Fibroblast of the aortic adventitia (primary cell): ENCODE data around the gene PRR23B. TPM values are rescaled to one million over a fixed set of nuclear protein-coding genes. Genes with fewer than 3 reads are reported as not detected.

Source experiments
- DNase-seq: peaks from one replicate; pipeline ENCODE4 v3.0.0-alpha.2; 2010; ENCODE audit warnings: low read depth
- H3K4me3 ChIP-seq: 2 replicates; pipeline ENCODE4 v1.5.1; 2011; ENCODE audit warnings: low read depth, mild to moderate bottlenecking, control low read depth, low read length, moderate library complexity
- CTCF ChIP-seq: IDR thresholded peaks from 2 replicates; pipeline ENCODE4 v1.5.1; 2011; ENCODE audit warnings: mild to moderate bottlenecking, low read length, control low read depth, inconsistent platforms; ENCODE audit not compliant: insufficient read depth
- total RNA-seq: library from RNA; depleted of rRNA; stranded (reverse); fragments of >200 nt; gene quantifications from 2 replicates; pipeline ENCODE4 v1.2.3, GENCODE V29; 2012; ENCODE audit warnings: low replicate concordance

PRR23B gene
- total RNA-seq, 1 donor: not detected

- DNase-seq: no peak
- H3K4me3 ChIP-seq: no peak overlapping the region
- TF ChIP-seq CTCF: no peak
Measured at GRCh38 chr3:139005356-139005993, 15.3 kb downstream of the PRR23B start.

GRCh38 chr3:138995706-138996105 lies 25.0 kb downstream of the PRR23B start:
- no peak overlapping the region for H3K4me3 ChIP-seq
- TF ChIP-seq CTCF: no peak
- DNase-seq: no peak

GRCh38 chr3:138987181-138987580 lies 33.5 kb downstream of the PRR23B start:
- no peak overlapping the region for H3K4me3 ChIP-seq
- no peak for DNase-seq
- TF ChIP-seq CTCF: no peak

GRCh38 chr3:138985932-138986331 lies 34.8 kb downstream of the PRR23B start:
- DNase-seq: no peak
- no peak for TF ChIP-seq CTCF
- no peak overlapping the region for H3K4me3 ChIP-seq

- no peak for DNase-seq
- no peak overlapping the region for H3K4me3 ChIP-seq
- no peak for TF ChIP-seq CTCF
Measured at GRCh38 chr3:138984816-138985215, 35.9 kb downstream of the PRR23B start.

GRCh38 chr3:138976047-138976446 lies 44.7 kb downstream of the PRR23B start:
- no peak for TF ChIP-seq CTCF
- DNase-seq: no peak

GRCh38 chr3:138975351-138975750 lies 45.4 kb downstream of the PRR23B start:
- H3K4me3 ChIP-seq: no peak overlapping the region
- no peak for DNase-seq
- no peak for TF ChIP-seq CTCF

More at GRCh38 chr3:138976047-138976446, 44.7 kb downstream of the PRR23B start:
- H3K4me3 ChIP-seq: no peak overlapping the region
